HCT116 (cell line): Measurements from ENCODE around the gene KCND1. TPM values are rescaled to one million over a fixed set of nuclear protein-coding genes. Genes with fewer than 3 reads are reported as not detected.

Experiments
- ATAC-seq: fragments of 200-7000 bp; cut with Tn5 transposase; 2 replicates; pipeline ENCODE4 v1.9.1; 2020; ENCODE audit warnings: mild to moderate bottlenecking, moderate library complexity
- BruUV-seq: library from RNA; stranded (reverse); fragments of 400-500 nt; replicated peaks from 2 replicates; lab custom pipeline; 2021; lab: Mats Ljungman, UMichigan
- CTCF ChIA-PET: fragments of 300-600 bp; sonication (Branson Sonifier 250); formaldehyde crosslinking; loops from one replicate; lab custom pipeline; 2021; ENCODE audit warnings: antibody characterized with exemption; lab: Charles Lee
- POLR2A ChIA-PET: fragments of 300-600, 350-600 bp; sonication (Branson Sonifier 250); formaldehyde crosslinking; loops from one replicate; lab custom pipeline; 2021; ENCODE audit warnings: antibody characterized with exemption; lab: Charles Lee
- RAD21 ChIA-PET, 2 experiments: fragments of 300-600 bp; sonication (Branson Sonifier 250); formaldehyde crosslinking; loops; one replicate each; lab custom pipeline; 2023; ENCODE audit warnings: low total read pairs in 2 of 2; ENCODE audit not compliant: uncharacterized antibody in 2 of 2, unreplicated experiment in 2 of 2, low non-redundant PET in 1 of 2; lab: Charles Lee
- DNase-seq: peaks from one replicate; pipeline ENCODE4 v3.0.0-alpha.2; 2010; ENCODE audit warnings: low read depth, low spot score
- H2AFZ ChIP-seq: fragments of 200-600 bp; shearing (Covaris generic), sonication (generic); 2 replicates; pipeline ENCODE4 v1.6.1; 2017; ENCODE audit warnings: low read depth, mixed run types, mixed read lengths, antibody characterized with exemption, low read length; ENCODE audit not compliant: poor library complexity, severe bottlenecking
- H3K27ac ChIP-seq: 2 replicates; pipeline ENCODE4 v1.5.1; 2012; ENCODE audit warnings: low read depth, low read length
- H3K27me3 ChIP-seq: fragments of 200-600 bp; sonication (generic); 2 replicates; pipeline ENCODE4 v1.6.1; 2016; ENCODE audit warnings: mixed run types, low read length, mixed read lengths; ENCODE audit not compliant: insufficient read depth
- H3K36me3 ChIP-seq, 2 experiments: fragments of 200-500 bp in 1 of 2; fragments of 200-600 bp in 1 of 2; sonication (Bioruptor generic) in 1 of 2; sonication (generic) in 1 of 2; 2 replicates each; pipeline versions ENCODE4 v1.5.1 to v1.6.1; 2014 to 2016; ENCODE audit warnings: low read length in 2 of 2, inconsistent platforms in 1 of 2, mixed read lengths in 1 of 2, mixed run types in 1 of 2; ENCODE audit not compliant: insufficient read depth in 2 of 2, control insufficient read depth in 1 of 2
- H3K4me1 ChIP-seq, 2 experiments: fragments of 200-600 bp in 1 of 2; sonication (generic) in 1 of 2; 2 replicates each; pipeline versions ENCODE4 v1.5.1 to v1.6.1; 2012 to 2017; ENCODE audit warnings: low read length in 2 of 2, inconsistent platforms in 1 of 2, mild to moderate bottlenecking in 1 of 2, mixed read lengths in 1 of 2, mixed run types in 1 of 2, moderate library complexity in 1 of 2; ENCODE audit not compliant: insufficient read depth in 2 of 2, control insufficient read depth in 1 of 2
- H3K4me2 ChIP-seq: fragments of 200-600 bp; sonication (generic); 2 replicates; pipeline ENCODE4 v1.6.1; 2017; ENCODE audit warnings: mixed run types, low read length, mixed read lengths
- H3K4me3 ChIP-seq, 2 experiments: fragments of 200-600 bp in 1 of 2; sonication (generic) in 1 of 2; replicated peaks in 1 of 2; 2 replicates each; pipeline ENCODE4 v1.5.1; 2011 to 2016; ENCODE audit warnings: low read length in 2 of 2, control low read depth in 1 of 2, low read depth in 1 of 2, mild to moderate bottlenecking in 1 of 2, mixed read lengths in 1 of 2, mixed run types in 1 of 2
- H3K79me2 ChIP-seq: fragments of 200-600 bp; sonication (generic); 2 replicates; pipeline ENCODE4 v1.6.1; 2017; ENCODE audit warnings: mild to moderate bottlenecking, mixed run types, low read length, moderate library complexity, mixed read lengths; ENCODE audit not compliant: insufficient read depth
- H3K9ac ChIP-seq: fragments of 200-600 bp; sonication (generic); 2 replicates; pipeline ENCODE4 v1.6.1; 2016; ENCODE audit warnings: low read length, mixed read lengths
- H3K9me2 ChIP-seq: fragments of 200-600 bp; sonication (generic), shearing (Covaris generic); 2 replicates; pipeline ENCODE4 v1.6.1; 2017; ENCODE audit warnings: mixed run types, mild to moderate bottlenecking, moderate library complexity; ENCODE audit not compliant: insufficient read depth
- H3K9me3 ChIP-seq, 2 experiments: fragments of 200-500 bp in 1 of 2; fragments of 200-600 bp in 1 of 2; sonication (Bioruptor generic) in 1 of 2; sonication (generic) in 1 of 2; 2 replicates each; pipeline ENCODE4 v1.6.1; 2014 to 2017; ENCODE audit warnings: low read length in 2 of 2, mixed read lengths in 2 of 2, inconsistent platforms in 1 of 2, low read depth in 1 of 2, mild to moderate bottlenecking in 1 of 2, mixed run types in 1 of 2, moderate library complexity in 1 of 2; ENCODE audit not compliant: control insufficient read depth in 1 of 2, insufficient read depth in 1 of 2
- H4K20me1 ChIP-seq: fragments of 200-600 bp; sonication (generic), shearing (Covaris generic); 2 replicates; pipeline ENCODE4 v1.6.1; 2017; ENCODE audit warnings: mixed run types, mild to moderate bottlenecking, moderate library complexity; ENCODE audit not compliant: insufficient read depth
- CBX3 ChIP-seq: IDR thresholded peaks from 2 replicates; pipeline ENCODE4 v1.6.1; 2012; ENCODE audit warnings: low read depth
- ELF1 ChIP-seq: IDR thresholded peaks from 2 replicates; pipeline ENCODE4 v1.6.1; 2012; ENCODE audit warnings: low read depth, borderline replicate concordance
- FOSL1 ChIP-seq: IDR thresholded peaks from 2 replicates; pipeline ENCODE4 v1.6.1; 2012; ENCODE audit warnings: low read depth
- SIN3A ChIP-seq: IDR thresholded peaks from 2 replicates; pipeline ENCODE4 v1.6.1; 2012; ENCODE audit warnings: low read depth
- SP1 ChIP-seq: IDR thresholded peaks from 2 replicates; pipeline ENCODE4 v1.6.1; 2012; ENCODE audit warnings: low read depth
- TCF7L2 ChIP-seq: IDR thresholded peaks from 2 replicates; pipeline ENCODE4 v1.7.0; 2011; ENCODE audit warnings: borderline replicate concordance, inconsistent platforms; ENCODE audit not compliant: insufficient read depth, insufficient read length; ENCODE audit errors: extremely low read depth
- ZFX ChIP-seq: fragments of 450-650 bp; IDR thresholded peaks from 2 replicates; pipeline ENCODE4 v1.6.1; 2017
- intact Hi-C: fragments of 100-400 bp; cut with micrococcal nuclease; formaldehyde crosslinking; loops from 2 replicates; pipeline ENCODE4 v1.10.0; 2022
- total RNA-seq: library from RNA; stranded (reverse); gene quantifications from one replicate; pipeline ENCODE4 v1.2.1, GENCODE V29; 2021; ENCODE audit not compliant: unreplicated experiment
- TF ChIP-seq, protein P1 (sequence below): IDR thresholded peaks from 2 replicates; pipeline ENCODE4 v1.6.1; 2012
- TF ChIP-seq, protein P2 (sequence below): IDR thresholded peaks from 2 replicates; pipeline ENCODE4 v1.6.1; 2011; ENCODE audit warnings: mild to moderate bottlenecking, low read length, moderate library complexity; ENCODE audit not compliant: insufficient replicate concordance; ENCODE audit errors: extremely low read depth
- TF ChIP-seq, protein P3 (sequence below): IDR thresholded peaks from 2 replicates; pipeline ENCODE4 v1.6.1; 2012; ENCODE audit warnings: low read depth

The KCND1 gene
- total RNA-seq, 1 experiment from 2014 or later = 5.5 TPM

DNA sequence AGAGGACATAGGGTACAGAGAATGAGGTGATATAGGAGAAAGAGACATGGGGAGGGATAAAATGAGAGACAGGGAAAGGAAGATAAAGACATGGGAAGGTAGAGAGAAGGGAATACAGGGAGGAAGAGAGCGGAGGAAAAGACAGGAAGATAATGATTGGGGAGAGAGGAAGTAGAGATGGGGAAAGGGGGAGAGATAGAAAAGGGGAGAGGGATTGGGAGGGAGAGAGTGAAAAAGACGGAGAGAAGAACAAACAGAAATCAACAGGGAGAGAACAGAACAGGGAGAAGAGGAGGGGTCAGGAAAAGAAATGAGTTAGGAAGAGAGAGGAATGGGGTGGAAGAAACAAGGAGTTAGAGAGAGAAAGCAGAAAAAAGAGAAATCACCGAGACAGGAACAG, 25.8 kb upstream of the KCND1 start:
- CTCF ChIA-PET = no interaction called here

DNA sequence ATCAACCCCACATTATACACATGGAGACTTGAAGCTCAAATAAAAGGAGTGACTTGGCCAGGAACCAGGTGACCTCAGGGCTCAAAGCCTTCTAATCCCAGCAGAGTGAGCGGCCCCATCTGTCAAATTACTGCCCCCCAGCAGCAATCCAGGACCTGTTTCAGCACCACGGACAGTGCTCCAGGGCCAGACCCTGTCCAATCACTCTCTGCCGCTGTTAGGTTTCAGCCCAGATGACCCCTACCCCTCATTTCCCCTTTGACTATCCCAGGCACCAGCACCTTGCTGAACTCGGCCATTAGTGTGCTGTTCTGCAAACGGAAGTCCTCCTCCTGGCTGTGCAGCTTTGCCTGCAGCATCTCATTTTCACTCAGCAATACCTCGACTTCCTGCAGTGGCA, 25.3 kb upstream of the KCND1 start:
- ChIA-PET POLR2A (no interaction called here), CTCF (no interaction called here)
- intact Hi-C loops = no loop called here

More for the DNA sequence above, 25.8 kb upstream of the KCND1 start:
- RAD21 ChIA-PET = no interaction called here
- no peak for ATAC-seq
- H3K79me2 ChIP-seq = peaks cover 5% of the 10 kb centered on the region; the same call in 1 of the 2 replicates
- no peaks in the 10 kb centered on the region for H3K27me3 ChIP-seq
- H3K4me1 ChIP-seq = peaks cover 0 to 7% of the 10 kb centered on the region in 2 experiments; a peak in 1 of 4 replicates
- H3K27ac ChIP-seq = no peak overlapping the region
- no peaks in the 10 kb centered on the region for H4K20me1 ChIP-seq
- no peaks in the 10 kb centered on the region for H3K9me2 ChIP-seq
- TF ChIP-seq CBX3 = no peak
- TF ChIP-seq, protein P1, sequence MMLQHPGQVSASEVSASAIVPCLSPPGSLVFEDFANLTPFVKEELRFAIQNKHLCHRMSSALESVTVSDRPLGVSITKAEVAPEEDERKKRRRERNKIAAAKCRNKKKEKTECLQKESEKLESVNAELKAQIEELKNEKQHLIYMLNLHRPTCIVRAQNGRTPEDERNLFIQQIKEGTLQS = no peak
- TF ChIP-seq SIN3A = no peak
- no peak for TF ChIP-seq FOSL1
- TF ChIP-seq ZFX = no peak
- TF ChIP-seq SP1 = no peak
- TF ChIP-seq TCF7L2 = no peak
- TF ChIP-seq, protein P2, sequence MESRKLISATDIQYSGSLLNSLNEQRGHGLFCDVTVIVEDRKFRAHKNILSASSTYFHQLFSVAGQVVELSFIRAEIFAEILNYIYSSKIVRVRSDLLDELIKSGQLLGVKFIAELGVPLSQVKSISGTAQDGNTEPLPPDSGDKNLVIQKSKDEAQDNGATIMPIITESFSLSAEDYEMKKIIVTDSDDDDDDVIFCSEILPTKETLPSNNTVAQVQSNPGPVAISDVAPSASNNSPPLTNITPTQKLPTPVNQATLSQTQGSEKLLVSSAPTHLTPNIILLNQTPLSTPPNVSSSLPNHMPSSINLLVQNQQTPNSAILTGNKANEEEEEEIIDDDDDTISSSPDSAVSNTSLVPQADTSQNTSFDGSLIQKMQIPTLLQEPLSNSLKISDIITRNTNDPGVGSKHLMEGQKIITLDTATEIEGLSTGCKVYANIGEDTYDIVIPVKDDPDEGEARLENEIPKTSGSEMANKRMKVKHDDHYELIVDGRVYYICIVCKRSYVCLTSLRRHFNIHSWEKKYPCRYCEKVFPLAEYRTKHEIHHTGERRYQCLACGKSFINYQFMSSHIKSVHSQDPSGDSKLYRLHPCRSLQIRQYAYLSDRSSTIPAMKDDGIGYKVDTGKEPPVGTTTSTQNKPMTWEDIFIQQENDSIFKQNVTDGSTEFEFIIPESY = no peak
- TF ChIP-seq, all 23 proteins: peak for 0
- Histone ChIP-seq H2AFZ (no peak overlapping the region), H3K36me3 (no peaks in the 10 kb centered on the region; a peak in 1 of 4 replicates), H3K9ac (no peak overlapping the region), H3K4me2 (no peak overlapping the region), H3K9me3 (no peaks in the 10 kb centered on the region), H3K4me3 (no peak overlapping the region)
- no peak for DNase-seq
- BruUV-seq = no TSS peak
- POLR2A ChIA-PET = no interaction called here
- intact Hi-C loops = no loop called here

More for the DNA sequence above, 25.3 kb upstream of the KCND1 start:
- peaks cover 5% of the 10 kb centered on the region; the same call in 1 of the 2 replicates for H3K79me2 ChIP-seq
- RAD21 ChIA-PET = no interaction called here
- H3K27ac ChIP-seq = no peak overlapping the region
- no peaks in the 10 kb centered on the region; a peak in 1 of 4 replicates for H3K36me3 ChIP-seq
- TF ChIP-seq TCF7L2 (no peak), ELF1 (no peak)
- TF ChIP-seq, protein P3, sequence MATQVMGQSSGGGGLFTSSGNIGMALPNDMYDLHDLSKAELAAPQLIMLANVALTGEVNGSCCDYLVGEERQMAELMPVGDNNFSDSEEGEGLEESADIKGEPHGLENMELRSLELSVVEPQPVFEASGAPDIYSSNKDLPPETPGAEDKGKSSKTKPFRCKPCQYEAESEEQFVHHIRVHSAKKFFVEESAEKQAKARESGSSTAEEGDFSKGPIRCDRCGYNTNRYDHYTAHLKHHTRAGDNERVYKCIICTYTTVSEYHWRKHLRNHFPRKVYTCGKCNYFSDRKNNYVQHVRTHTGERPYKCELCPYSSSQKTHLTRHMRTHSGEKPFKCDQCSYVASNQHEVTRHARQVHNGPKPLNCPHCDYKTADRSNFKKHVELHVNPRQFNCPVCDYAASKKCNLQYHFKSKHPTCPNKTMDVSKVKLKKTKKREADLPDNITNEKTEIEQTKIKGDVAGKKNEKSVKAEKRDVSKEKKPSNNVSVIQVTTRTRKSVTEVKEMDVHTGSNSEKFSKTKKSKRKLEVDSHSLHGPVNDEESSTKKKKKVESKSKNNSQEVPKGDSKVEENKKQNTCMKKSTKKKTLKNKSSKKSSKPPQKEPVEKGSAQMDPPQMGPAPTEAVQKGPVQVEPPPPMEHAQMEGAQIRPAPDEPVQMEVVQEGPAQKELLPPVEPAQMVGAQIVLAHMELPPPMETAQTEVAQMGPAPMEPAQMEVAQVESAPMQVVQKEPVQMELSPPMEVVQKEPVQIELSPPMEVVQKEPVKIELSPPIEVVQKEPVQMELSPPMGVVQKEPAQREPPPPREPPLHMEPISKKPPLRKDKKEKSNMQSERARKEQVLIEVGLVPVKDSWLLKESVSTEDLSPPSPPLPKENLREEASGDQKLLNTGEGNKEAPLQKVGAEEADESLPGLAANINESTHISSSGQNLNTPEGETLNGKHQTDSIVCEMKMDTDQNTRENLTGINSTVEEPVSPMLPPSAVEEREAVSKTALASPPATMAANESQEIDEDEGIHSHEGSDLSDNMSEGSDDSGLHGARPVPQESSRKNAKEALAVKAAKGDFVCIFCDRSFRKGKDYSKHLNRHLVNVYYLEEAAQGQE = peak; percentile 69
- H3K4me2 ChIP-seq = no peak overlapping the region
- H3K9me3 ChIP-seq = no peaks in the 10 kb centered on the region
- no peak overlapping the region for H3K4me3 ChIP-seq
- H3K4me1 ChIP-seq = peaks cover 0 to 7% of the 10 kb centered on the region in 2 experiments; a peak in 1 of 4 replicates
- no TSS peak for BruUV-seq
- H3K9me2 ChIP-seq = no peaks in the 10 kb centered on the region
- ATAC-seq (no peak), DNase-seq (no peak)
- no peak overlapping the region for H3K9ac ChIP-seq
- no peaks in the 10 kb centered on the region for H4K20me1 ChIP-seq
- H2AFZ ChIP-seq = no peak overlapping the region
- no peaks in the 10 kb centered on the region for H3K27me3 ChIP-seq
